ENCODE measurements around the gene BTBD16.

GRCh38 chr10:122265896-122266295 is 5.2 kb upstream of the BTBD16 start:
- TF ChIP-seq EZH2 (IDR thresholded peaks at IDR 0.05; ENCODE audit: borderline replicate concordance, insufficient read depth, low read depth, low read length, poor library complexity, severe bottlenecking), result no peak
- TF ChIP-seq CTCF (IDR thresholded peaks at IDR 0.05), result no peak

Data from B cell (primary cell).